Coronary artery (tissue), 2 donors: Measurements from ENCODE around the gene ZNF117.
"Not testable (repeated sequence)": the region's sequence is repeated elsewhere in the genome, so short reads cannot be mapped to it uniquely, and the experiment has no call there.

Source experiments
- DNase-seq: peaks from one replicate; pipeline ENCODE4 v3.0.0-alpha.2; 2017; ENCODE audit warnings: low spot score
- H3K27ac ChIP-seq, 2 donors: fragments of 200-600 bp; sonication (generic); one replicate each; pipeline ENCODE4 v1.5.1; 2016 to 2019
- H3K4me3 ChIP-seq: fragments of 200-600 bp; sonication (generic); 2 replicates; pipeline ENCODE4 v1.5.1; 2016; ENCODE audit warnings: mild to moderate bottlenecking, moderate library complexity
- CTCF ChIP-seq: fragments of 200-600 bp; sonication (generic); IDR thresholded peaks from one replicate; pipeline ENCODE4 v1.5.1; 2019; ENCODE audit warnings: antibody characterized with exemption

ZNF117 gene

GRCh38 chr7:64978497-64979203 is 12.2 kb downstream of the ZNF117 start:
- no peak overlapping the region for H3K27ac ChIP-seq
- no peak for DNase-seq
- no peak for TF ChIP-seq CTCF
- H3K4me3 ChIP-seq, result no peak overlapping the region

DNA sequence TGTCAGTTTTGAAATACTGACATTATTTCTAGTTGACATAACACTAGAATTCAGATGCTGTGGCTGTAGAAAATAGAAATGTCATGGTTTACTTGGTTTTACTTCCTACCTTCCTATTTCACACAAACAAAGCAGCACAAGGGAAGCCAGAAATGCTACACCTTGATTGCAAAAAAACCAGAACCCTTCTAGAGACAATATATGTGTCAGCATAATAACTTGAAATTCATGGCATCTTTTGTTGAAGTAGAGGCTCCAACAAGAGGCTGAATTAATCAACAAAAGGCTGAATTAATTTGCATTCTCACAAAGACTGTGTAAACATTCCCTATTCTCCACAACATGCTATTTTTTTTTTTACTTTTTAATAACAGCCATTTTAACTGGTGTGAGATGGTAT is 25.2 kb downstream of the ZNF117 start:
- no peak for DNase-seq
- Histone ChIP-seq H3K27ac (no peak overlapping the region), H3K4me3 (no peak overlapping the region)
- no peak for TF ChIP-seq CTCF

DNA sequence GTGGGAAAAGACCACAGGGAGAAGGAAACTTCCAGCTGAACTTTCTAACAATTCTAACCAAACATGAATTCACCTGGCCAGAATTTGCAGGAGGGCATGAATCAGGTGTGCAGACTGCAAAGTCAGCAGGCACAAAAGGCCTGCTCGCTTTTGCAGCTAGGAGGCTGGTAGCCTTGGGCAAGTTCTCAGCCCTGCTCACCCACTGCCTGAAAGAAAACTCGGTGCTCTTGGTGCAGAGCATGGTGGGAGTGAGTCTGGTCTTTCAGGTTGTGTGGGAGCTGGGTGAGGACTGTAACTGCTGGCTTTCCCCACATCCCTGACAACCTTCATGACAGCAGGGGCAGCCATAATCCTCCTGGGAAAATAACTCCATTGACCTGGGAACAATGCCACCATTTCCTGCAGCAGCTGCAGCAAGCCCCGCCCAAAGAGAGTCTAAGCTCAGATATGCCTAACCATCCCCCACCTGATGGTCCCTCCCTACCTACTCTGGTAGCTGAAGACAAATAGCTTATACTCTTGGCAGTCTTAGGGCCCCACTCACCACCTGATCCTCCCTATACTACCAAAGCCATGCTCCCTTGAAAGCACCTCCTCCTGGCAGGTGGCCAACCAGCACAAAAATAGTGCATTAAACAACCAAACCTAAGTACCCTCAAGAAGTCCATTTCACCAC is 31.6 kb downstream of the ZNF117 start:
- Histone ChIP-seq H3K27ac (no peak overlapping the region), H3K4me3 (no peak overlapping the region)
- DNase-seq, result no peak
- TF ChIP-seq CTCF, result no peak

- DNase-seq, result no peak
- H3K4me3 ChIP-seq, result no peak overlapping the region
- peak; percentile 65 for TF ChIP-seq CTCF
- H3K27ac ChIP-seq, result no peak overlapping the region
Observed at GRCh38 chr7:64951250-64951848, 39.5 kb downstream of the ZNF117 start.

DNA sequence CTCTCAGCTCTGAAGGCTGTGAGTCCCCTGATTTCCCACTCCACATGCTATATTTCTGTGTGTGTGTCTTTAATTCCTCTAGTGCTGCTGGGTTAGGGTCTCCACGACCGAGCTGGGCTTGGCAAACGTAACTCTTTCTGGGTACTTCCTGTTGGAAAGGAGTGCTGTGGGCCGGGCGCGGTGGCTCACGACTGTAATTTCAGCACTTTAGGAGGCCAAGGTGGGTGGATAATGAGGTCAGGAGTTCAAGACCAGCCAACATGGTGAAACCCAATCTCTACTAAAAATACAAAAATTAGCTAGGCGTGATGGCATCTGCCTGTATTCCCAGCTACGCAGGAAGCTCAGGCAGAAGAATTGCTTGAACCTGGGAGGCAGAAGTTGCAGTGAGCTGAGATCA is 40.2 kb downstream of the ZNF117 start:
- H3K4me3 ChIP-seq, H3K27ac ChIP-seq, DNase-seq: not testable (repeated sequence)

GRCh38 chr7:64948774-64949173 is 42.1 kb downstream of the ZNF117 start:
- H3K4me3 ChIP-seq, DNase-seq, H3K27ac ChIP-seq: not testable (repeated sequence)

DNA sequence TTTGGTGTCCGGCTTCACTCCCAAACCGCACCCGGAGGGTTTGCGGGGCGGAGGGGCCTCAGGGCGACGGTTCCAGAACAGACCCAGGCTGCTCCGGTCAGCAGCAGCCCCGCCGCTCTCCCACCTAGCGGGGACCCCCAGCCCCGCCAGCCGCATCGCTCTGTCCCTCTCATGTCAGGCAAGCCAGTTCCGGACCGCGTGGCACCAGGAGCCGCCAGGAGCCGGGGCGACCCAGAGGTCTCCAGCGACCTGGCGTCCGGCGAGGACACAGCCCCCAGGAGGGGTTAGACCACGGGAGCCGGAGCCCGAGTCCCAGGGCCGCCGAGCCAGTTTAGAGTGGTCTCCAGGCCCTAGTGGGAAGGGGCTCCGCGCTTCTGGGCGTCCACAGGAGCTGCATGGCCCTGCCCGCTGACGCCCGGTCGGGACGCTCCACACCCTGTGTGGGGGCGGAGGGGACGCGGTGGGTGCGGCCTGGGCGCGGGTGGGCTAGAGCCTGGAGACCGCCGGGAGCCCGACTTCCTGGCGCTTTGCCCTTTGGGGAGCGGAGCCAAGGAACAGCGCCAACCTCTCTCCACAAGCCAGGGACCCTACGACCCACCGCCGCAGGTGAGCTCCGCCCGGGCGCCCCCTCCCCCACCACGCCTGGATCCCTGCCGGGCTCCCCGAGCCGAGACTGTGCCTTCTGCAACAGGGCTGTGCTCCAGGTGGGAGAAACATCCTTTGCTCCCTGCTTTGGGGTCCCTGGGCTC is 43.4 kb downstream of the ZNF117 start:
- no peak for DNase-seq

More for the DNA sequence above, 43.4 kb downstream of the ZNF117 start:
- no peak for TF ChIP-seq CTCF
- H3K27ac ChIP-seq, result no peak overlapping the region
- peak overlapping the region; percentile 68 for H3K4me3 ChIP-seq
